GM12873 (cell line): Measurements from ENCODE around the gene SMIM13.

ENCODE experiments used
- CTCF ChIP-seq: IDR thresholded peaks from 2 replicates; pipeline ENCODE4 v1.5.1; 2012; ENCODE audit warnings: low read depth, mild to moderate bottlenecking, moderate library complexity, low read length, control low read depth; ENCODE audit not compliant: insufficient read depth; ENCODE audit errors: missing control alignments

Gene SMIM13

DNA sequence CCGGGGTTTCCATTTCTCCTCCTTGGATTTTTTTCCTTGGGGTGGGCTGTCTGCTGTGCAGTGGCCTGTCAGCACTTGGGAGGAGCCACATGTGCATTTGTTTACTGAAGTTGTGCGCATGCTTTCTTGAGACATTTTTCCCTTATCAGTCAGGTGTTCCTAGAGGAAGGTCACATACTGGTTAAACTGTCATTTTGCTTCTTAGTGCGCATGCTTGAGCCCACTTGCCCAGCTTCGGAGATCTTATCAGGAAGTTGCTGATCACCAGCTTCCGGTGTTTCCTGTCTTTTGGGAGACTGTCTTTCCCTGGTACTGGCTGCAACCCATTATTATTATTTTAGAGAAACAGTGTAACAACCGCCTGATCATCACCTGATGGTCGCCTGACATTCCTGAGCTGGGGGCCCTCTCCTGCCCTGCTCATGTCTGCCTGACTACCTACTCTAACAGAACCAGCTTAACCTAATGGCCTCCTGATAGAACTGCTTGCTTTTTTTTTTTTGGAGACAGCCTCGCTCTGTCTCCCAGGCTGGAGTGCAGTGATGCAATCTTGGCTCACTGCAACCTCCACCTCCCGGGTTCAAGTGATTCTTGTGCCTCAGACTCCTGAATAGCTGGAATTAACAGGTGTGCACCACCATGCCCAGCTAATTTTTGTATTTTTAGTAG is 18.3 kb downstream of the SMIM13 start:
- no peak for TF ChIP-seq CTCF

GRCh38 chr6:11113038-11113437 is 19.4 kb downstream of the SMIM13 start:
- TF ChIP-seq CTCF: no peak

DNA sequence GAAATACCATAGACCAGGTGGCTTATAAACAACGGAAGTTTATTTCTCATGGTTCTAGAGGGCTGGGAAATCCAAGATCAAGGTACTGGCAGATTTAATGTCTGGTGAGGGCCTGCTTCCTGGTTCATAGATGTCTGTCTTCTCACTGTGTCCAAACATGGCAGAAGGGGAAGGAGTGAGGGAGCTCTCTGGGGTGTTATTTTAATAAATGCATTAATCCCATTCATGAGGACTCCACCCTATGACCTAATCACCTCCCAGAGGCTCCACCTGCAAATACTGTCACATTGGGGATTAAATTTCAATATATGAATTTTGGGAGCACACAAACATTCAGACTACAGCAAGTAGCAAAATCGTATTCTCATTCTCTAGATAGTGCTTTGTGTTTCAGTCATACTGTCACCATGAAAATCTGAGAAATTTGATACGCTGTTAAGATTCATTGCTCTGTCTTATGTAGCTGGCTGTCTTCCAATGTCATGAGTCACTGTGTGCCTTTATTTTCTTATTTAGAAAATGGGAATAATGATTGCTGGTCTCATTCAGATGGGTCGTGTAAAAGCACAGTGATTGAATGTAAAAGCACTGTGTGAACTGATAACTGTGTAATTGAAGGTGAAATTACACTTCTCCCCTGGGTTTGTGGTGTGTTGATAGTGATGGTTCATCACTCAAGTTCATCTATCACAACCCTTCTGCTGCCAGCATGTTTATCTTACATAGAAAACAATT is 26.8 kb downstream of the SMIM13 start:
- no peak for TF ChIP-seq CTCF

- TF ChIP-seq CTCF: no peak
These were observed 28.2 kb downstream of the SMIM13 start for GRCh38 chr6:11121851-11122250.

DNA sequence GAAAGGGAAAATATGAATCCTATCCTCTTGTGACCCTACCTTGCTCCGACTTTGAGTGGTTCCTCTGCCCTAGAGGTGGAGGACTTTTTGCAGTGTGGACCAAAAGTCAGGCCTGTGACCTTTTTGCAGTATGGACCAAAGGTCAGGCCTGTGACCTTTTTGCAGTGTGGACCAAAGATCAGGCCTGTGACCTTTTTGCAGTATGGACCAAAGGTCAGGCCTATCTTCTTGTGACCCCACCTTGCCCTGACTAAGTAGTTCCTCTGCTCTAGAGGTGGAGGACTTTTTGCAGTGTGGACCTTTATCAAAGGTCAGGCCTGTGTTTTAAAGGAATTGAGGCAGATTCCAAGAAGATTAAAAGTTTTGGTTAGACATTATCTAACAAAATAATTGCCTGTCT is 28.7 kb downstream of the SMIM13 start:
- TF ChIP-seq CTCF: no peak

DNA sequence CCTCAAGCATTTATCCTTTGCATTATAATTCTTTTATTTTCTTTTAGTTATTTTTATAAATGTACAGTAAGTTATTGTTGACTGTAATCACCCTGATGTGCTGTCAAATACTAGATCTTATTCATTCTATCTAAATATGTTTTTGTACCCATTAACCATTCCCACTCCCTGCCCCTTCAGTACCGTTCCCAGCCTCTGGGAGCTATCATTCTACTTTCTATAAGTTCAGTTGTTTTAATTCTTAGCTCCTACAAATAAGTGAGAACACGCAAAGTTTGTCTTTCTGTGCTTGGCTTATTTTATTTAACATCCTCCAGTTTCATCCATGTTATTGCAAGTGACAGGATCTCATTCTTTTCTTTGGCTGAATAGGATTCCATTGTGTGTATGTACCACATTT is 30.3 kb downstream of the SMIM13 start:
- TF ChIP-seq CTCF: no peak

GRCh38 chr6:11126876-11127275 is 33.2 kb downstream of the SMIM13 start:
- no peak for TF ChIP-seq CTCF
